Measurements from ENCODE around the gene OR10A3.

OR10A3 gene

GRCh38 chr11:7889985-7890384, 51.5 kb downstream of the OR10A3 start:
- no peak for DNase-seq
- Histone ChIP-seq H3K9ac (ENCODE audit: low read length) (no peak overlapping the region), H3K9me3 (replicated peaks; ENCODE audit: insufficient read depth, low read length) (no peaks in the 10 kb centered on the region), H3K27ac (ENCODE audit: low read length) (no peak overlapping the region), H3K9me2 (replicated peaks; ENCODE audit: insufficient read depth, low read length) (no peaks in the 10 kb centered on the region), H3K4me2 (ENCODE audit: low read depth, low read length) (peak overlapping the region; percentile 10; the same call in 1 of the 2 replicates), H4K20me1 (ENCODE audit: insufficient read depth, low read length) (no peaks in the 10 kb centered on the region), H3K4me1 (ENCODE audit: low read length) (no peaks in the 10 kb centered on the region), H3F3A (ENCODE audit: insufficient read depth, low read length) (no peaks in the 10 kb centered on the region), H2AFZ (ENCODE audit: low read length) (0 out of 2 replicates have a peak overlapping the region, but pooled peaks have one; percentile 5), H3K27me3 (replicated peaks; ENCODE audit: insufficient read depth, low read length) (no peaks in the 10 kb centered on the region), H3K79me2 (ENCODE audit: low read length) (no peaks in the 10 kb centered on the region), H3K4me3 (ENCODE audit: low read length) (no peak overlapping the region), H3K36me3 (replicated peaks; ENCODE audit: insufficient read depth, low read length) (no peaks in the 10 kb centered on the region)
- TF ChIP-seq EZH2 (optimal IDR thresholded peaks at IDR 0.05; ENCODE audit: low read depth, low read length) (no peak), EZH2phosphoT487 (IDR thresholded peaks at IDR 0.05; ENCODE audit: low read length) (no peak)
- TF ChIP-seq, protein P1, sequence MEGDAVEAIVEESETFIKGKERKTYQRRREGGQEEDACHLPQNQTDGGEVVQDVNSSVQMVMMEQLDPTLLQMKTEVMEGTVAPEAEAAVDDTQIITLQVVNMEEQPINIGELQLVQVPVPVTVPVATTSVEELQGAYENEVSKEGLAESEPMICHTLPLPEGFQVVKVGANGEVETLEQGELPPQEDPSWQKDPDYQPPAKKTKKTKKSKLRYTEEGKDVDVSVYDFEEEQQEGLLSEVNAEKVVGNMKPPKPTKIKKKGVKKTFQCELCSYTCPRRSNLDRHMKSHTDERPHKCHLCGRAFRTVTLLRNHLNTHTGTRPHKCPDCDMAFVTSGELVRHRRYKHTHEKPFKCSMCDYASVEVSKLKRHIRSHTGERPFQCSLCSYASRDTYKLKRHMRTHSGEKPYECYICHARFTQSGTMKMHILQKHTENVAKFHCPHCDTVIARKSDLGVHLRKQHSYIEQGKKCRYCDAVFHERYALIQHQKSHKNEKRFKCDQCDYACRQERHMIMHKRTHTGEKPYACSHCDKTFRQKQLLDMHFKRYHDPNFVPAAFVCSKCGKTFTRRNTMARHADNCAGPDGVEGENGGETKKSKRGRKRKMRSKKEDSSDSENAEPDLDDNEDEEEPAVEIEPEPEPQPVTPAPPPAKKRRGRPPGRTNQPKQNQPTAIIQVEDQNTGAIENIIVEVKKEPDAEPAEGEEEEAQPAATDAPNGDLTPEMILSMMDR (IDR thresholded peaks at IDR 0.05; ENCODE audit: low read length), result no peak

Data from MM.1S (cell line).